Fibroblast of lung (primary cell): ENCODE results near the gene RASA3. TPM values are rescaled to one million over a fixed set of nuclear protein-coding genes. Genes with fewer than 3 reads are reported as not detected.
"Not testable (repeated sequence)": the region's sequence is repeated elsewhere in the genome, so short reads cannot be mapped to it uniquely, and the experiment has no call there.

Source experiments
- DNase-seq, 2 donors: peaks; one replicate each; pipeline versions ENCODE4 v3.0.0 to v3.0.0-alpha.2; 2010; ENCODE audit warnings: low read depth in 2 of 2
- H2AFZ ChIP-seq: 2 replicates; pipeline ENCODE4 v1.5.1; 2012; ENCODE audit warnings: low read length, control low read depth, inconsistent platforms
- H3K27ac ChIP-seq: 2 replicates; pipeline ENCODE4 v1.5.1; 2011; ENCODE audit warnings: low read length, control low read depth; ENCODE audit not compliant: insufficient read depth
- H3K27me3 ChIP-seq: 2 replicates; pipeline ENCODE4 v1.5.1; 2011; ENCODE audit warnings: mild to moderate bottlenecking, low read length; ENCODE audit not compliant: control insufficient read depth, insufficient read depth
- H3K36me3 ChIP-seq: 2 replicates; pipeline ENCODE4 v1.5.1; 2011; ENCODE audit warnings: low read length; ENCODE audit not compliant: control insufficient read depth, insufficient read depth
- H3K4me1 ChIP-seq: 2 replicates; pipeline ENCODE4 v1.5.1; 2011; ENCODE audit warnings: low read length; ENCODE audit not compliant: control insufficient read depth, insufficient read depth; ENCODE audit errors: extremely low read depth
- H3K4me2 ChIP-seq: 2 replicates; pipeline ENCODE4 v1.5.1; 2011; ENCODE audit warnings: low read length, control low read depth; ENCODE audit not compliant: insufficient read depth; ENCODE audit errors: extremely low read depth
- H3K4me3 ChIP-seq, 4 experiments: fragments of 200-600 bp in 1 of 4; sonication (generic) in 1 of 4; replicated peaks in 1 of 4; 2 replicates each; pipeline ENCODE4 v1.5.1; 2011 to 2016; ENCODE audit warnings: low read length in 4 of 4, low read depth in 3 of 4, mild to moderate bottlenecking in 3 of 4, control low read depth in 2 of 4, inconsistent platforms in 1 of 4, mixed read lengths in 1 of 4; ENCODE audit not compliant: insufficient read depth in 1 of 4; ENCODE audit errors: control extremely low read depth in 1 of 4
- H3K79me2 ChIP-seq: 2 replicates; pipeline ENCODE4 v1.5.1; 2012; ENCODE audit warnings: mild to moderate bottlenecking, low read length, inconsistent platforms; ENCODE audit not compliant: control insufficient read depth, insufficient read depth
- H3K9ac ChIP-seq: 2 replicates; pipeline ENCODE4 v1.5.1; 2011; ENCODE audit warnings: mild to moderate bottlenecking, low read length, control low read depth; ENCODE audit not compliant: insufficient read depth
- H3K9me3 ChIP-seq: 2 replicates; pipeline ENCODE4 v1.5.1; 2012; ENCODE audit warnings: low read depth, low read length; ENCODE audit not compliant: control insufficient read depth, insufficient read depth
- H4K20me1 ChIP-seq: 2 replicates; pipeline ENCODE4 v1.5.1; 2011; ENCODE audit warnings: low read length; ENCODE audit not compliant: control insufficient read depth, insufficient read depth; ENCODE audit errors: extremely low read depth
- EZH2 ChIP-seq: IDR thresholded peaks from 2 replicates; pipeline ENCODE4 v1.5.1; 2012; ENCODE audit warnings: low read length, control low read depth, mild to moderate bottlenecking; ENCODE audit errors: missing control alignments
- polyA plus RNA-seq, 2 donors: library from polyadenylated mRNA; depleted of rRNA in 1 of 2; stranded (reverse) in 1 of 2; unstranded in 1 of 2; fragments of >200 nt; gene quantifications; 2 replicates each; pipeline ENCODE4 v1.2.1, GENCODE V29; 2011 to 2012; ENCODE audit warnings: missing spikeins in 1 of 2
- total RNA-seq: library from RNA; depleted of rRNA; stranded (reverse); fragments of >200 nt; gene quantifications from 2 replicates; pipeline ENCODE4 v1.2.1, GENCODE V29; 2014
- TF ChIP-seq, protein P1 (sequence below), 2 donors: IDR thresholded peaks in 1 of 2; conservative IDR thresholded peaks in 1 of 2; 1 replicate in 1 of 2; 2 replicates in 1 of 2; pipeline ENCODE4 v1.5.1; 2011 to 2012; ENCODE audit warnings: low read length in 2 of 2, control low read depth in 1 of 2, inconsistent platforms in 1 of 2, low read depth in 1 of 2, mild to moderate bottlenecking in 1 of 2

The RASA3 gene
- total and polyA plus RNA-seq, 2 donors (not counting 1 experiment from before 2014, with no cell fraction given), result 26.6 to 31.1 TPM

GRCh38 chr13:114020750-114021463 is 111.5 kb downstream of the RASA3 start:
- no peak for DNase-seq
- Histone ChIP-seq H2AFZ (no peak overlapping the region), H3K27me3 (no peaks in the 10 kb centered on the region), H3K27ac (no peak overlapping the region), H3K36me3 (peaks cover 49% of the 10 kb centered on the region), H3K4me1 (peaks cover 7% of the 10 kb centered on the region), H3K4me3 (no peak overlapping the region), H3K4me2 (no peak overlapping the region), H4K20me1 (no peaks in the 10 kb centered on the region), H3K79me2 (peaks cover 9% of the 10 kb centered on the region), H3K9ac (no peak overlapping the region), H3K9me3 (no peaks in the 10 kb centered on the region)
- TF ChIP-seq, protein P1, sequence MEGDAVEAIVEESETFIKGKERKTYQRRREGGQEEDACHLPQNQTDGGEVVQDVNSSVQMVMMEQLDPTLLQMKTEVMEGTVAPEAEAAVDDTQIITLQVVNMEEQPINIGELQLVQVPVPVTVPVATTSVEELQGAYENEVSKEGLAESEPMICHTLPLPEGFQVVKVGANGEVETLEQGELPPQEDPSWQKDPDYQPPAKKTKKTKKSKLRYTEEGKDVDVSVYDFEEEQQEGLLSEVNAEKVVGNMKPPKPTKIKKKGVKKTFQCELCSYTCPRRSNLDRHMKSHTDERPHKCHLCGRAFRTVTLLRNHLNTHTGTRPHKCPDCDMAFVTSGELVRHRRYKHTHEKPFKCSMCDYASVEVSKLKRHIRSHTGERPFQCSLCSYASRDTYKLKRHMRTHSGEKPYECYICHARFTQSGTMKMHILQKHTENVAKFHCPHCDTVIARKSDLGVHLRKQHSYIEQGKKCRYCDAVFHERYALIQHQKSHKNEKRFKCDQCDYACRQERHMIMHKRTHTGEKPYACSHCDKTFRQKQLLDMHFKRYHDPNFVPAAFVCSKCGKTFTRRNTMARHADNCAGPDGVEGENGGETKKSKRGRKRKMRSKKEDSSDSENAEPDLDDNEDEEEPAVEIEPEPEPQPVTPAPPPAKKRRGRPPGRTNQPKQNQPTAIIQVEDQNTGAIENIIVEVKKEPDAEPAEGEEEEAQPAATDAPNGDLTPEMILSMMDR (conservative IDR thresholded peaks at IDR 0.05 in 1 of 2, IDR thresholded peaks at IDR 0.05 in 1 of 2; ENCODE audit: low read depth in 1 of 2, low read length in 2 of 2), result no peak
- TF ChIP-seq EZH2, result no peak

GRCh38 chr13:114020134-114020533 is 112.3 kb downstream of the RASA3 start:
- not testable (repeated sequence) for H3K9ac ChIP-seq, H3K4me1 ChIP-seq, H3K9me3 ChIP-seq, H2AFZ ChIP-seq, H4K20me1 ChIP-seq, H3K79me2 ChIP-seq, H3K27me3 ChIP-seq, H3K4me2 ChIP-seq, DNase-seq, H3K4me3 ChIP-seq, H3K27ac ChIP-seq
- peaks cover 54% of the 10 kb centered on the region for H3K36me3 ChIP-seq

DNA sequence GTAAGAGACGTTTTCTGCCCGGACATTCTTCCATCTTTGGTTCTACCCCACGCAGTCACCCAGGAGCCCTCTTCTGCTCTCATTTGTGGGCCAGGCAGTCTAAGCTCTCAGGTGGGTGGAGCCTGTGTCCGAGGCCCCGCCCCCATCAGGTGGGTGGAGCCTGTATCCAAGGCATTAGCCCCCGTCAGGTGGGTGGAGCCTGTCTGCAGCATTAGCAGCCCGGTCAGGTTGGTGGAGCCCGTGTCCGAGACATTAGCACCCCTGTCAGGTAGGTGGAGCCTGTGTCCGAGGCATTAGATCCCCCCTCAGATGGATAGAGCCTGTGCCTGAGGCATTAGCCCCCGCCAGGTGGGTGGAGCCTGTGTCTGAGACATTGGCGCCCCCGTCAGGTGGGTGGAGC is 113.1 kb downstream of the RASA3 start:
- no peak overlapping the region for H3K9ac ChIP-seq
- no peaks in the 10 kb centered on the region for H3K9me3 ChIP-seq
- TF ChIP-seq, protein P1 (conservative IDR thresholded peaks at IDR 0.05 in 1 of 2, IDR thresholded peaks at IDR 0.05 in 1 of 2; ENCODE audit: low read depth in 1 of 2, low read length in 2 of 2), result no peak
- no peak for TF ChIP-seq EZH2
- H3K4me1 ChIP-seq, result no peaks in the 10 kb centered on the region
- peaks cover 55% of the 10 kb centered on the region for H3K36me3 ChIP-seq
- H3K4me2 ChIP-seq, result no peak overlapping the region
- H3K79me2 ChIP-seq, result no peaks in the 10 kb centered on the region
- no peaks in the 10 kb centered on the region for H3K27me3 ChIP-seq
- H3K4me3 ChIP-seq, result no peak overlapping the region
- no peaks in the 10 kb centered on the region for H4K20me1 ChIP-seq
- no peak overlapping the region for H3K27ac ChIP-seq
- DNase-seq, result no peak
- no peak overlapping the region for H2AFZ ChIP-seq
